HG02884 (cell line): Measurements from ENCODE around the gene CEBPA.
"Not testable (repeated sequence)": the region's sequence is repeated elsewhere in the genome, so short reads cannot be mapped to it uniquely, and the experiment has no call there.

Experiments used
- ATAC-seq: cut with Tn5 transposase; IDR thresholded peaks from one replicate; pipeline ENCODE4 v1.9.1; 2021; ENCODE audit warnings: mild to moderate bottlenecking, moderate library complexity; ENCODE audit not compliant: unreplicated experiment

The CEBPA gene

DNA sequence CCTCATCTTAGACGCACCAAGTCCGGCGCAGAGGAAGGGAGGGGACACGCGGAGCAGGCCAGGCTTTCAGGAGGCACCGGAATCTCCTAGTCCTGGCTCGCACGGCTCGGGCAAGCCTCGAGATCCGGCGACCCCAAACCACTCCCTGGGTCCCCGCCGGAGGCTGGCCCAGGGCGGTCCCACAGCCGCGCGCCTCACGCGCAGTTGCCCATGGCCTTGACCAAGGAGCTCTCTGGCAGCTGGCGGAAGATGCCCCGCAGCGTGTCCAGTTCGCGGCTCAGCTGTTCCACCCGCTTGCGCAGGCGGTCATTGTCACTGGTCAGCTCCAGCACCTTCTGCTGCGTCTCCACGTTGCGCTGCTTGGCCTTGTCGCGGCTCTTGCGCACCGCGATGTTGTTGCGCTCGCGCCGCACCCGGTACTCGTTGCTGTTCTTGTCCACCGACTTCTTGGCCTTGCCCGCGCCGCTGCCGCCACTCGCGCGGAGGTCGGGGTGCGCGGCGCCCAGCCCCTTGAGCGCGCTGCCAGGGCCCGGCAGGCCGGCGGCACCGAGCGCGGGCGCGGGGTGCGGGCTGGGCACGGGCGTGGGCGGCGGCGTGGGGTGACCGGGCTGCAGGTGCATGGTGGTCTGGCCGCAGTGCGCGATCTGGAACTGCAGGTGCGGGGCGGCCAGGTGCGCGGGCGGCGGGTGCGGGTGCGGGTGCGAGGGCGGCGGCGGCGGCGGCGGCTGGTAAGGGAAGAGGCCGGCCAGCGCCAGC lies 1.0 kb downstream of the CEBPA start:
- no peak for ATAC-seq

DNA sequence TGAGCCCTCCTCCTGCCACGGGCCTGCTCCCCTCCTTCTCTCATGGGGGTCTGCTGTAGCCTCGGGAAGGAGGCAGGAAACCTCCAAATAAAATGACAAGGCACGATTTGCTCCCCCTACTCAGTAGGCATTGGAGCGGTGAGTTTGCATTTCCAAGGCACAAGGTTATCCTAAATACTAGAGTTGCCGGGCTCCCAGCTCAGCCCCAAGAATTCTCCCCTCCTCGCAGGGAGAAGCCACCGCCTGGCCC lies 1.5 kb downstream of the CEBPA start:
- ATAC-seq, result no peak

DNA sequence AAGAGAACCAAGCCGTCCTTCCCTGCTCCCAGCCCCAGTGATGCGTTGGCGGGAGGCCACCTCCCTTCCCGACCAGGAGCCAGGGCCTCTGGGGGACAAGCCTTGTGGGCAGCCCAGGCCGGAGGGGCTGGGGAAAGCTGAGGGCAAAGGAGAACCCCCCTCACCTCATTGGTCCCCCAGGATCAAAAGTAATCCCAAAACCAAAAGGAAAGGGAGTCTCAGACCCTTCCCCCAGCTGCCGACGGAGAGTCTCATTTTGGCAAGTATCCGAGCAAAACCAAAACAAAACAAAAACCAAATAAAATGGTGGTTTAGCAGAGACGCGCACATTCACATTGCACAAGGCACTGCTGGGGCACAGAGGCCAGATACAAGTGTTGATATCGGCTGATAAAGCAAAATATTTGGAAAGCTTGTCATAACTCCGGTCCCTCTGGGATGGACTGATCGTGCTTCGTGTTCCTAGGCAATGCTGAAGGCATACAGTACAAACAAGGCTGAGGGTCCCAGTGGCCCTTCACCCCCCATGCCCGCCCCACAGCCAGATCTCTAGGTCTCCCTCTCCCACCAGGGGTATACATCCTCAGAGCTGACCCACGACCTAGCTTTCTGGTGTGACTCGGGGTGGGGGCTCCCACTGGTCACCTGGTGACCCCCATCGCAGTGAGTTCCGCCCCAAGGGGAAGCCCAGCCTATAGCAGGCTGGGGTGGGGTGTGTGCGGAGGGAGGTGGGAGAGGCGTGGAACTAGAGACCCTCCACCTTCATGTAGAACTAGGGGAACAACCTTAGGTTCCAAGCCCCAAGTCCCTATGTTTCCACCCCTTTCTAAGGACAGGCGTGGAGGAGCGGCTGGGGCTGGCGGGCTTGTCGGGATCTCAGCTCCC lies 2.1 kb downstream of the CEBPA start:
- ATAC-seq, result no peak

DNA sequence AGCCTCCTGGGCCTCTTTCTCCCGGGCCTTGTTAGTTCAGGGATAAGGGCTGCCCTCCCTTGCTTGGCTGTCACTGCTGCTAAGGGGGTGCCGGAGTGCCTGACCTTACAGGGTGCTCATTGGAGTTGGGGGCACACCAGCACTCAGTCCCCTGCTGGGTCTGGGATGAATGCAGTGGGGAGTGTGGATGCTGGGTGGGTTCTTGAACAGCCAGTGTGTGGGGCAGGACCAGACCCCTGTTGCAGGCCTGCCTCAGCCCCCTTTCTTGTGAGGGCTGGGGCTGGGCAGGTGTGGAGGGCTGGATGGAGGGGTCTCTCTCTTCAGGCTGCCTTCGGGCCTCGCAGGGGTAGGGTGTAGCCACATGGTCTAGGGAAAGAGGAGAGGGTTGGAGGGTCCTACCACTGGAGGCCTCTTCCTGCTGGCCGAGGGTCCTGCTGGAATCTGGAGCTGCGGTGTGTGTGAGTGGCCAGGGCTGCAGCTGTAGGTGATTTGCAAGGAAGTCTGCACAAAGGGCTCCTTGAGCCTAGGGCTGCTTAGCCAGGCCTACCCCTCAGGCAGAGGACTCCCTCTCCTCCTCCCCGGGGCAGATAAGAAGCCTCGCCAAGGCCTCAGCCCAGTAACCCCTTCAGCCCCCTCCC lies 3.2 kb downstream of the CEBPA start:
- no peak for ATAC-seq

DNA sequence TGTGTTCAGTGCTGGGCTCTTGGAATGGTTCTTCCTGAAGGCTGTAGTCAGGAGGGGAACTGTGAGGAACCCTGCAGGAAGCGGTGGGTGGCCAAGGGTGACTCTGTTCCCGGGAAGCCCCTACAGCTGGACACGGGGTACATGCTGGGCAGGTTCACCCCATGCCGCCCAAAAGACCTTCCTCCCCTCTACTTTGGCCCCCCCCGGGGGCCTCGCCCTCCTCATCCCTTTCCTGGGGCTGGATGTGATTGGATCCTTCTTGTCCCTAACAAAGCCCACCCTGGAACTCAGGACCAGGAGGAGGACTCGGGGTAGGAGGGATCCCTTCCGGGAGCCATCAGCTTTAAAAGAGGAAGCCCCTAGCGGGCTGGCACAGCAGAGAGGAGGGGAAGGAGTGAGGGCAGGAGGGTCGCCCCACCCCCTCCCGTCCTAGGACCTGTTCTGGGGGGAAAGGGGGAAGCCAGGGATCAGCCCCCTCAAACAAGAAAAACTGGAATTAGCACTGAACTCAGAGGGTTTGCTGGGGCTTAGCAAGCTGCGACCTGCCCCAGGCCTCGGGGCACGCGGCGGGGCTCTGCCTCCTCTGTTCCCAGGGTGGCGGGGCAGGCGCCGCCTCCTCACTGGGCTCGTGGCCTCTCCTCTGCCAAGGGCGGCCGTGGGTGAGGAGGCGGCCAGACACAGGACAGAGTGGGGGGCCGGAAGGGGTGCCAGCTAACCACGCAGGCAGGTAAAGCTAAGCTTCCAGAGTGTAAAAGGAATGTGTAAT lies 4.0 kb downstream of the CEBPA start:
- no peak for ATAC-seq

DNA sequence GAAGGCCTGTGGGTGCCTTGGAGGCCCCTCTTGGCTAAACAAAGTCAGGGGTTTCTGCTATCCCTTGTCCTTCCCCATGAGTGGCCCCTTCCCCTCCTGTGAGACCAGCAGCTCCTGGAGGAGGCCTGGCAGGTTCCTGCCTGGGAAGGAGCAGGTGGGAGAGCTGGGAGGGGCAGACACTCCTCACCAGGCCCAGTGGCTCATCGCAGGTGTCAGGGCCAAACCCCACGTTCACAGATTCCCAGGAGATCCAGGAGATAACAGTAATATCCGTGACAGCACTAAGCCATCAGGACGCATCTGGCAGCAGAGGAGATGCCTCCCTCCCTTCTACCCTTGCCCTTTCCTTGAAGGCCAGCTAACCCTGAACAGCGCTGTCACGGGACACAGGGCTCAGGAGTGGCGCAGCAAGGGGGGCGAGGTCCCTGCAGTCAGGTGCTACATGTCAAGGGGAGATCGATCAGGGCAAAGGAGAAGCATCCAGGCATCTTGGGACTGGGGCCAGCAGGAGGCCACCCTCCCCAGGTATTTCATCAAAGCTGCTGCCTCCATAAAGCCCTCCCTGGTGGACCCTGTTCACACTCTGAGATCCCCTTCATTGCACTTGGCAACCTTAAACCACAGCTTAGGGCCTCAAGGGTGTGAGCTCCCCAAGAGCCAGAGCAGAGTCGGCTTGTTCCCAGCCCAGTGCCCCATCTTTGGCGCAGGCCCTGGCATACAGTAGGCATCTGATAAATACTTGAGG lies 4.8 kb downstream of the CEBPA start:
- ATAC-seq, result no peak

DNA sequence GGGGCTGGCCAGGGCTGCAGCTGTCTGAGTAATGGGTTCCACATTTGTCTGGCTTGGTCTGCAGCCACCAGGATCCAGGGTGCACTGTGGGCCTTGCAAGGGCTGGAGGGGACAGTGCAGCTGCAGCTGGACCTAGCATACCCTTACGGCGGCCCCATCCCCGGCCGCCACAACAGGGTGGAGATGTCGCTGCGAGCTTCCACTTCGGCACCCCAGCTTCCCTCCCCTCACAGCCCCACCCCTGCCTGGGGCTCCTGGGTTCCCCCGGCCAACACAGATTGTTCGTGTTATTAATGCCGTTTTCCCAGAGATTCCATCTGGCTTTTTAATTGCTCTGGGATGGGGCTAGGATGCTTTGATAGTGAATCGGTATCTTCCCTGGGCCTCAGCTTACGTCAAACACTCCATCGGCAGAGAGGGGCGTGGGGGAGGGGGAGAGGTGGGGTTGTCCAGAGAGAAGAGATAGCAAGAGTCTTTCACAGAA lies 5.8 kb downstream of the CEBPA start:
- ATAC-seq, result no peak

DNA sequence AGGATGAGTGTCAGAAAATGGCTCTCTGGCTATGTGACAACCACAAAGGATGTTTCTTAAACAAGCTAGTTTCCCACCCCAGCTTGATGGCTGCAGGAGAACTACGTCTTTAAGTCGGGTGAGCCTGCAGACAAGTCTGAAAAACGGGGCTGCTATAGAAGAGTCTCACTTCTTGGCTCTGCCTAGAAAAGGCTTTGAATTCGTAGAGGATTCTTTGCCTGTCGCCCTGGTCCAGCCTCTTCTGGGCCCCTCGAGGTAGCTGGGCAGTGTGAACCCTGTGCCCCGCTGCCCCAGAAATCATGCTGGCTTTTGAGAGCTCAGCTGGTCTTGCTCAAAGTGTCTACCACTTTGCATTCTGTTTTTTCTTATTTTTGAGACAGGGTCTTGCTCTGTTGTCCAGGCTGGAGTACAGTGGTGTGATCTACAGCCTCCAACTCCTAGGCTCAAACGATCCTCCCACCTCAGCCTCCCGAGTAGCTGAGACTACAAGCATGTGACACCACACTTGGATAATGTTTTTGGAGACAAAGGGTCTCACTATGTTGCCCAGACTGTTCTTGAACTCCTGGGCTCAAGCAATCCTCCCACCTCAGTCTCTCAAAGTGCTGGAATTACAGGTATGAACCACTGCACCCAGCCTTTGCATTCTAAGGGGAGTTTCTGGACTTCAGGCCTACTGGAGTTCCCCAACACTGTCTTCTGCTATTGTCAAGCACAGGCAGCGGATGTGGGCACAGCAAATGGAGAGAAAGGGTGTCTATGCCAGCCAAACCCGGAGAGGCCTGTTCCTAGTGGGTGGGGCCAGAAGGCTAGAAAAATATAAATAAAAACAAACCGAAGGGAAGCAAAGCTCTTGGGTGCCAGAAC lies 6.5 kb downstream of the CEBPA start:
- ATAC-seq, result no peak

DNA sequence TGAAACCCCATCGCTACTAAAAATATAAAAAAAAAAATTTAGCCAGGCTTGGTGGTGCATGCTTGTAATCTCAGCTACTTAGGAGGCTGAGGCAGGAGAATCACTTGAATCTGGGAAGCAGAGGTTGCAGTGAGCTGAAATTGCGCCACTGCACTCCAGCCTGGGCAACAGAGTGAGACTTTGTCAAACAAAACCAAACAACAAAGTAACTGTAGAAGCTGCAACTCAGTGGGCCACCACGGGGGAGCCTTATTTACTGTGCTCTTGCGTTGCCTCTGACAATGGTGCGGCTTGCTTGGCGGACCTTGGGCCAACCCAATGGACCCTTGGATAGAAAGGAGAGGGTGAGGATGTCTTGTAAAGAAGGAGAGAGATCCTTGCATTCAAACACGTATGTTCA lies 7.3 kb downstream of the CEBPA start:
- not testable (repeated sequence) for ATAC-seq

DNA sequence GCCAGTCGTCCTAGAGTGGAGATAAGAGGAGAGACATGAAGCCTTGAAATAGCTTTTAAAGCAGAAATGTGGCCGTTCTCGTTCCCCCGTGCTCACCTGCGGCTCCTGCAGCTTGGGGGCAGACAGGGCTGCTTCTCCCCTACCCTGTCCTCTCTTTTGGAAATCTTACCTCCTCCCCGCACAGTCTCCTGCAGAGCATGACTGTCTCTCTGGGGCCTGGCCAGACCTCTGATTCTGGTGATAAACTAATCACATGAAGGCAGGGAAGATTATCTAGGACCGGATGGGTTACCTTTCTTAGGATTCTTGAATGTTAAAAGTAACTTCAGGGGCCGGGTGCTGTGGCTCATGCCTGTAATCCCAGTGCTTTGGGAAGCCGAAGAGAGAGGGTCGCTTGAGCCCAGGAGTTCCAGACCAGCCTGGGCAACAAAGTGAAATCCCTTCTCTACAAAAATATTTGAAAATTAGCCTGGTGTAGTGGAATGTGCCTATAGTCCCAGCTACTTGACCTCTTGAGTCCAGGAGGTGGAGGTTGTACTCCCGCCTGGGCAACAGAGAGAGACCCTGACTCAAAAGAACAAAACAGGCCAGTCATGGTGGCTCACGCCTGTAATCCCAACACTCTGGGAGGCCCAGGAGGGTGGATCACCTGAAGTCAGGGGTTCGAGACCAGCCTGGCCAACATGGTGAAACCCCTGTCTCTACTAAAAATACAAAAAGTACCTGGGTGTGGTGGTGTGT lies 8.1 kb downstream of the CEBPA start:
- no peak for ATAC-seq

DNA sequence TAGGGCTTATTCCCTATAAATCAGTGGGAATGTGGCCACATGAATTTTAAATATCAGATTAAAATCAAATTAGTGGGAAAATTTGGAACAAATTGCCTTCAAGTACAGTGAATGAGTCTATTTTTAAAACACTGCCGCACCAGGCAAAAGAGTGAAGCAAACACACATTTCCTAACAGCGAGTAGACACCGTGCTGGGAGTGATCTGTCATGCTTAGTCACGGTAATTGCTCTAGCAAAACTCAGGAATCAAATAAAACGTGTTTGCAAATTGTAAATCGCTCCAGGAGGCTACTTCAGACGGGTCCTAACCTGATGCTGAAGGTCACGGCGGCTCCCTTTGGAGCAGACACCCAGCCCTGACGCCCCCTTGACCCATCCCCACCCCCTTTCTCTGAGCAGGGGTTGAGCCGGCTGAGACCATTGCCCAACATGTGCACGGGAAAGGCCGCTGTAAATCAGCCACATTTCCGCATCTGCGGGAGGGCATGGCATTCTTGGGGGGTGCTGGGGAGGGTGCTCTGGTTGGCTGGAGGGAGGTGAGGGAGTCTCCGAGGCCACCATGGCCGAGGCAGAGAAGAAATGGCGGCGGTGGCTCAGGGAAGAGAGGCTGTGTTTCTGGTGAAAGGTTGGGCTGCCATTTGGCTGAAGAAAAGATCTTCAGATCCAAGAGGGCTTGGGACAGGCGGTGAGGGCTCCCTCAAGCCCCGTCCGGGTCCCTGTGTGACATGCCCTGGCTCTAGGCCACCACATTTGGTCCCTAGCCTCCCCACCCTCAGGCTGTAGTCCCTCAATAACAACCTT lies 8.9 kb downstream of the CEBPA start:
- no peak for ATAC-seq

DNA sequence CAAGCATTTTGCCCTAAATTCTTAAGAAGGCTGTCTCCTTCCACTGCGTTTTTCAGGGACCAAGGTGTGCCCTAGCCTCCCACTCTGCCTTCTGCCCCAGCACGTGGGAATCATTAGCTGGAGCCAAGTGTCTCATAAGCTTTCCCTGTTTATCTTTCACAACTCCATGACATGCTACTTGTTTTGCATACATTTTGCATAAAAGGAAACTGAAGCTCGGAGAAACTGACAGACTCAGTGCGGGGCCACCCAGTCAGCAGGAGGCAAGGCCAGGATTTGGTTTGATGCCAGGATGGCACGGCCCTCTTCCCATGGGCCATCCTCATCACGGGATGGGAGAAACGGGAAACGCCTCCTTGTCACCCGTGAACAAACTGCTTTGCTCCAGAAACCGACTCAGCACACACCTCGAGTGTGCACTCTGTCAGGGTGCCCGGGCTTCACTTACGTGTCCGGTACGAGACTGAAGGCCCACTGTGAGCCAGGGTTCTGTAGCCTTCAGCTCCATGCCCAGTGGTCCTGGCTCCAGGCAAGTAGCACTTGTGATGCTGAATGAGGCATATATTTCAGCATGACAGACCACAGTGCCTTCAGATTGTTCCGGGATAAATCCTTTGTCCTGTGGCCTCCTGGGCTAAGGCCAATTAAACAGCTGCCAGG lies 9.6 kb downstream of the CEBPA start:
- ATAC-seq, result no peak

DNA sequence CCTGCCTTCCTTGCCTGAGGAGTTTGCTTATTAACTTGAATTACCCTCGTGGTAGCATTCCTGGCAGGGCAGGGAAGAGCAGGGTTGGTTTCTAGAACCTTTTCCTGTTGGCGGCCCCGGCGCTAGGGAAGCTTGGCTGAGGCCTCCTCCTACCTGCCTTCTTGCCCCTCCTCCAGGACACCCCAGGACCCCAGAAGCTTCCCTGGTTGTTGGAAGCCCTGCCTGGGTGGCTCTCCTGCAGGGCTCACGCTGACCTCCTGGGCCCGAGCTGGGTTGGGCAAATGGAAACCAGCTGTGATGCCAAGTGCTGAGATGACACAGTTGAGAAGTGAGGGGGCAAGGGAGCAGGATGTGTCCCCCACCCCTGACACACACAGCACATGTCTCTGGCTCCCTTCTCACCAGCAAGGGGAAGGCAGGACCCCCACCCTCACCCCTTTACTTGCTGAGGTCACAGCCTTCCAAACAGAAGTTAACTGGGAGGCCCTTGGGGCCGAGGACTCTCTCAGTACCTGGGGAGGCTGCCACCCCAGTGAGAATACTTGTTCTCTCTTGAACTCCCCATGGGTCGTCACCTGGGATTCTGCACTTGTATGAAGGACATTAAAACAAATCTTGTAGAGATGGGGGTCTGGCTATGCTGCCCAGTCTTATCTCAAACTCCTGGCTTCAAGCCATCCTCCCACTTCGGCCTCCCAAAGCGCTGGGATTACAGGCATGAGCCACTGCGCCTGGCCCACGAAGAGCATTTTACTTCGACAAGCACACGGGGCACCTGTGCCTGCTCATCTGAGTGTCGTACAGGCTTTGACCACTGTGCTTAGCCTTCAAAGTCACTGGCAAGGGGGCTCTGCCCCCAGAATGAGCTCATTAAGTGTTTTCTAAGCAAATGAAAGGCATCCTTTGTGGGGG lies 10.5 kb downstream of the CEBPA start:
- no peak for ATAC-seq

DNA sequence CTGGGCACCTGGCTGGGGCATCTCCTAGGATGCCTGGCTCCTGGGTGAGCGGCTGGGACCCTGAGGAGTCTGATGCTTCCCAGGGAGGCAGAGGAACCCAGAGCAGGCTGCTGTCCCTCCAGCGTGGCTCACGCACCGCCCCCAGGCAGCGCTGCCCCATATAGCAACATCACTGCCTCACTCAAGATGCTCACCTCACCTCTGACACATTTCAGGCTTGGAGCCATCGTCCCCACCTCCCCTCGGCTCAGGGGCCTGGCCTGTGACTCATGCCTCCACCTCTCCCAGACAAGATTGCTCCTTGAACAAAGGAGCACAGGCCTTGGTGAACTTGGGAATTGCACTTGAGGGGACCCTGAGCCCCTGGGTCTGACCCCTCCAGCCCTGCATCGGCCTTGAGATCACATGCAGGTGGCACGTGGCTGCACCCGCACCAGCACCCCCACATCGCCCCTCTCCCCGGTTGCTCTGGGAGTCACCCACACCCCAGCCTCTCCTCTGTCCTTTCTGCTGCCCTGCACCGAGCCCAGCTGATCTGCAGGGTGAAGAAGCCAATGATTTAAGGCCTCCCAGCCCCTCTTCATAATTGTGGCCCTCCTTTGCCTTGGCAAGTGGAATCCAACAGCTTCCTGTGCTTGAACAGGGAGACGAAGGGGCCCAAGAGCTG lies 11.2 kb downstream of the CEBPA start:
- no peak for ATAC-seq

DNA sequence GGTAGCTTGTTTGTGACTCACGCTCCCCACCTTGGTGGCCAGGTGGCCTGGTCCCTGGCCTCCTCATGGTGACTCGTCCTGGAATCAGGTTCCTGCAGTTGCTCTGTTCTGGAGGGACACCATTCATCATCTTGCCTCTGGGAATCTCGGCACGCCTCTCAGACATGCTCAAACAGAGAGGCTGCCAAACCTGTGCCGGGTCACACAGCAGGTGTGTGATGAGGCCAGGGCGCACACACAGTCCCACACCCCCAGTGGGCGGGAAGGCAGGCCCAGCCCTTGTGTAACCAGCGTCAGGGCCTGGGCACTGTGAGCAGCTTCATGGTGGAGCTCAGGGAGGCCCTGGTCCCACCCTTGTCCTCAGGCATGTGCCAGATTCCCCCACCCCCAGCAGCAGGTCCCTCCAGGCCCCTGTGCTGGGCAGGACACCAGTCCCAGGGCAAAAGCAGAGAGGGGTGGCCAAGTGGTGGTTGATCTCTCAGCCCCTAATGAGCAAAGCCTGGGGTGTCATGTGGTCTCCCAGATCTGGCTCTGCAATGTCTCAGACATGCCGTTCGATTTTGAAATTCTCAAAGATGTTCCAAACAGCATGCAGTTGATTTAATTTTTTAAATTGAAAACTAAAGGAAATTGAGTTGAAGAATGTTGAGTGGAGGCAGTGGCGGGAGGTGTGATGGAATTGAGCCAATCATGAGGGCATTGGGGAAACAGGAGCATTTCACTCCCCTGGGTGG lies 12.1 kb downstream of the CEBPA start:
- no peak for ATAC-seq
